IPS-NIHi7 (cell line): ENCODE data around the gene CMTM8.
"Not testable (repeated sequence)": the region's sequence is repeated elsewhere in the genome, so short reads cannot be mapped to it uniquely, and the experiment has no call there.

Source experiments
- DNase-seq: peaks from one replicate; pipeline ENCODE4 v3.0.0; 2012; ENCODE audit warnings: mixed read lengths; ENCODE audit errors: extremely low spot score

CMTM8 gene

GRCh38 chr3:32379831-32380500 lies 141.5 kb downstream of the CMTM8 start:
- no peak for DNase-seq

- no peak for DNase-seq
Observed at GRCh38 chr3:32381922-32382321, 143.4 kb downstream of the CMTM8 start.

GRCh38 chr3:32383136-32383711 lies 144.7 kb downstream of the CMTM8 start:
- DNase-seq: no peak

- DNase-seq: no peak
Observed at GRCh38 chr3:32384938-32385337, 146.5 kb downstream of the CMTM8 start.

GRCh38 chr3:32387512-32387911 lies 149.0 kb downstream of the CMTM8 start:
- no peak for DNase-seq

- DNase-seq: not testable (repeated sequence)
Observed at GRCh38 chr3:32389577-32389976, 151.1 kb downstream of the CMTM8 start.

GRCh38 chr3:32391643-32392535 lies 153.4 kb downstream of the CMTM8 start, which contains the start of gene CMTM7:
Gene CMTM7, plus strand, starts transcription at chr3:32391853. Its CDS starts 54 bp downstream, at chr3:32391907.
- DNase-seq: peak; percentile 74

- DNase-seq: peak; percentile 20
Observed at GRCh38 chr3:32392536-32393302, 154.2 kb downstream of the CMTM8 start.

GRCh38 chr3:32395496-32395895 lies 157.0 kb downstream of the CMTM8 start:
- DNase-seq: no peak

- DNase-seq: no peak
Observed at GRCh38 chr3:32397941-32398340, 159.5 kb downstream of the CMTM8 start.

GRCh38 chr3:32398531-32398930 lies 160.1 kb downstream of the CMTM8 start:
- DNase-seq: no peak

GRCh38 chr3:32399030-32399620 lies 160.6 kb downstream of the CMTM8 start:
- peak; percentile 33 for DNase-seq

GRCh38 chr3:32401126-32401525 lies 162.6 kb downstream of the CMTM8 start:
- DNase-seq: peak; percentile 41

- DNase-seq: peak; percentile 74
Observed at GRCh38 chr3:32401556-32402081, 163.1 kb downstream of the CMTM8 start.

- no peak for DNase-seq
Observed at GRCh38 chr3:32403663-32404062, 165.2 kb downstream of the CMTM8 start.

- DNase-seq: no peak
Observed at GRCh38 chr3:32404714-32405113, 166.2 kb downstream of the CMTM8 start.

GRCh38 chr3:32405155-32405554 lies 166.7 kb downstream of the CMTM8 start:
- DNase-seq: no peak

GRCh38 chr3:32405711-32406323 lies 167.3 kb downstream of the CMTM8 start:
- DNase-seq: no peak

- DNase-seq: no peak
Observed at GRCh38 chr3:32406486-32407408, 168.3 kb downstream of the CMTM8 start.
